Activated CD8-positive, alpha-beta memory T cell treated with anti-CD3 and anti-CD28 coated beads, Interleukin-2, amount 50 U/mL, for 24 hours (primary cell): Measurements from ENCODE around the gene EML1.

Experiments
- DNase-seq: peaks from one replicate; pipeline ENCODE4 v3.0.0-alpha.2; 2020; ENCODE audit errors: extremely low read depth

Gene EML1

GRCh38 chr14:99793213-99794150 lies at the start of gene EML1:
EML1 (plus strand) TSS chr14:99793413; CDS start chr14:99793477, 64 bp downstream.
- DNase-seq, result peak; percentile 4

GRCh38 chr14:99744199-99744872 lies 48.9 kb upstream of the EML1 start:
- no peak for DNase-seq

GRCh38 chr14:99744873-99745224 lies 48.4 kb upstream of the EML1 start:
- DNase-seq, result no peak

- no peak for DNase-seq
Observed at GRCh38 chr14:99745307-99745951, 47.8 kb upstream of the EML1 start.

GRCh38 chr14:99747167-99747566 lies 46.0 kb upstream of the EML1 start:
- no peak for DNase-seq

- DNase-seq, result no peak
Observed at GRCh38 chr14:99747582-99748330, 45.5 kb upstream of the EML1 start.

- DNase-seq, result no peak
Observed at GRCh38 chr14:99748529-99748928, 44.7 kb upstream of the EML1 start.

- DNase-seq, result no peak
Observed at GRCh38 chr14:99749142-99749541, 44.1 kb upstream of the EML1 start.

GRCh38 chr14:99749763-99750715 lies 43.2 kb upstream of the EML1 start:
- no peak for DNase-seq

GRCh38 chr14:99750746-99751450 lies 42.3 kb upstream of the EML1 start:
- DNase-seq, result no peak

- DNase-seq, result no peak
Observed at GRCh38 chr14:99751539-99752485, 41.4 kb upstream of the EML1 start.

GRCh38 chr14:99752486-99753121 lies 40.6 kb upstream of the EML1 start:
- DNase-seq, result no peak

GRCh38 chr14:99753225-99754140 lies 39.7 kb upstream of the EML1 start:
- DNase-seq, result no peak

GRCh38 chr14:99754141-99755067 lies 38.8 kb upstream of the EML1 start:
- DNase-seq, result no peak

- DNase-seq, result no peak
Observed at GRCh38 chr14:99755068-99755405, 38.2 kb upstream of the EML1 start.
